DLD1 (cell line): ENCODE data around the gene FZD1.
"Not testable (repeated sequence)": the region's sequence is repeated elsewhere in the genome, so short reads cannot be mapped to it uniquely, and the experiment has no call there.

Experiments
- in situ Hi-C: cut with HindIII; loops from 2 replicates; pipeline ENCODE4 v1.10.0; 2017; ENCODE audit warnings: low sequenced_read_pairs

The FZD1 gene

GRCh38 chr7:91295576-91295975 is 31.3 kb downstream of the FZD1 start:
- in situ Hi-C loops, result no loop called here

- in situ Hi-C loops, result no loop called here
These were observed 33.7 kb downstream of the FZD1 start for GRCh38 chr7:91297939-91298338.

DNA sequence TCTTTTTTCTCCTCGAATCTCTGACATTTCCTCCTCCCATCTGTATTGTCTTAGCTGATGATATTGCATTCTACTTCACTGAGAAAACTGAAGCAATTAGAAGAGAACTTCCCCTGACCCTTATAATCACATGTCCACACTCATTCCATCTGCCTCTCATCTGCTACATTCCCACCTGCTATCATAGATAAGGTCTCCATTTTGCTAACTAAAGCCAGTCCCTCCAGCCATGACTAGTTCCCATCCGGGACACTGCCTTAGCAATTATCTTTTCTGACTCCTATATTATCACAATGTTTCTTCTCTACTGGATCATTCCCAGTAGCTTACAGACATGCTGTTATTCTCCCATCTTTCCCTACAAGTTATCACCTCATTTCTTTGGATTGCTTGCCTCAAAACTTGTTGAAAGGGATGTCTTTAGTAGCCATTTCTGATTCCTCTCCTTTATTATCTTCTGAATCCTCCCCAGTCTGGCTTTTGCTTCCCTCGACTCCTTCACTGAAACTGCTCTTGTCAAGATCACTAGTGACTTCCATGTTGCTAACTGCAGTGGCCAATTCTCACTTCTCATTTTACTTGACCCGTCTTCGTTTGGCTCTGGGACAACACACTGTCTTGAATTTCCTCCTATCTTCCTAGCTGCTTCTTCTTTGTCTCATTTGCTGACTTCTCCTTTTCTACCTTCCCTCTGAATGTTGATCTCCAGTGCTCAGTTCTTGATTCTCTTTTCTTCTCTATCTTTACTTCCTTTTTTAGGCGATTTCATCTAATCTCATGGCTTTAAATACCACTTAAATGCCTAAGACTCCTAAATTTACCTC is 35.9 kb downstream of the FZD1 start:
- in situ Hi-C loops, result no loop called here

DNA sequence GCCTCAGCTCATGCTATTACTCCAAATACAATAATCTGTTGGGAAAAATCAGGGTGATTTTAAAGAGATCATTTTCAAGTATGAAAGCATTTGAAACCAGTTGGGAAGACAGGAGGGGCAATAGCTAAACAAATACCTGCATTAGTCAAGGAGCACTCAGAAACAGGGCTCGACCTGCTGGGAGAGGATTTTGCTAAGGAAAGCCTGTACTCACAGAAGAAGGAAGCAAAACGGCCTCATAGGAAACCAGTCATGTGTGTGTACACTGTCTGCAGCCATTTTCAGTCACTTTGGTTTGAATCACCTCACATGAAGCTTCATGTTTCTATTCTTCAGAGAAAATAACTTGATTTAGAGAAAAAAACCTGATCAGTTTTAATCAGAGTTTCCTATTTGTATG is 38.6 kb downstream of the FZD1 start:
- in situ Hi-C loops, result no loop called here

GRCh38 chr7:91306266-91306665 is 42.0 kb downstream of the FZD1 start:
- in situ Hi-C loops, result no loop called here

DNA sequence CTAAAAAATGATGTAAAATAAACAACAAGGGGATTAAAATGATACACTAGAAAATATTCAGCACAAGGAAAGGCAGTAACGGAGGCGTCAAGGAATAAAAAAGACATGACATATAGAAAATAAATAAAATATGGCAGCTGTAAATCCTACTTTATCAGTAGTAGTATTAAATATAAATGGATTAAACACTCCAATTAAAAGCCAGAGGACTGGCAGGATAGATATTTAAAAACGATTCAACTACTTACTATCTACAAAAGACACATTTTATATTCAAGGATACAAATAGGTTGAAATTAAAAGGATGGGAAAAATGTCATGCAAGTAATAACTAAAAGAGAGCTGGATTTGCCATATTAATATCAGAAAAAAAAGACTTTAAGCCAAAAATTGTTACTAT is 43.2 kb downstream of the FZD1 start:
- in situ Hi-C loops, result no loop called here

DNA sequence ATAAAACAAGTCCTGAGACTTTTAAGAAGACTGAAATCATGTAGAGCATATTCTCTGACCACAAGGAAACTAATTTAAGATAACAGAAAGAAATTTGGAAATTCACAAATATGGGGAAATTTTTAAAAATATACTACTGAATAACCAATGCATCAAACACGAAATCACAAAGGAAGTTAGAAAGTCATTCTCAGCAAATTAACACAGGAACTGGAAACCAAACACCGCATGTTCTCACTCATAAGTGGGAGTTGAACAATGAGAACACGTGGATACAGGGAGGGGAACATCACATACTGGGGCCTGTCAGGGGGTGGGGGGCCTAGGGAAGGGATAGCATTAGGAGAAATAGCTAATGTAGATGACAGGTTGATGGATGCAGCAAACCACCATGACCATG is 44.0 kb downstream of the FZD1 start:
- in situ Hi-C loops, result not testable (repeated sequence)

DNA sequence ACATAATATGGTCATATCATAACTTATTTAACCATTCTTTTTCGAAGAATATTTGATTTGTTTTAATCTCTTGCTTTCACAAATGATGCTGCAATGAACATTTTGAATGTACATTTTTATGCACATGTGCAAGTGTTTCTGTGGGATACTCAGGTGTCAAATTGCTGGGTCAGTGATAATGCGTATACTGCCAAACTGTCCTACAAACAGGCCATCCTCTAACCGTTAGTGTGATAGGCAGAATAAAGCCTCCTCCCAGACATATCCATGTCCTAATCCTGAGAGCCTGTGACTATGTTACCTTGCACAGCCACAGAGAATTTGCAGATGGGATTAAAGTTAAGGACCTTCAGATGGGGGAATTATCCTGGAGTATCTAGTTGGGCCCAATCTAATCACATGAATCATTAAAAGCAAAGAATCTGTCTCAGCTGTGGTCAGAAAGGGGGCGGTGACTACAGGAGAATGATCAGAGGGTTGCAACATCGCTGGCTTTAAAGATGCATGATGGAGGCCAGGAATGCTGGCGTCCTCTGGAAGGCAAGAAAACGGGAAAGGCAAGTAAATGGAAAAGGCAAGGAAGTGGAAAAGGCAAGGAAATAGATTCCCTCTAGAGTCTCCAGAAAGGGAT is 46.7 kb downstream of the FZD1 start:
- in situ Hi-C loops, result no loop called here

- in situ Hi-C loops, result no loop called here
These were observed 47.6 kb downstream of the FZD1 start for GRCh38 chr7:91311839-91312238.

GRCh38 chr7:91313113-91313512 is 48.9 kb downstream of the FZD1 start:
- in situ Hi-C loops, result no loop called here

GRCh38 chr7:91314591-91315323 is 50.5 kb downstream of the FZD1 start:
- in situ Hi-C loops, result no loop called here

DNA sequence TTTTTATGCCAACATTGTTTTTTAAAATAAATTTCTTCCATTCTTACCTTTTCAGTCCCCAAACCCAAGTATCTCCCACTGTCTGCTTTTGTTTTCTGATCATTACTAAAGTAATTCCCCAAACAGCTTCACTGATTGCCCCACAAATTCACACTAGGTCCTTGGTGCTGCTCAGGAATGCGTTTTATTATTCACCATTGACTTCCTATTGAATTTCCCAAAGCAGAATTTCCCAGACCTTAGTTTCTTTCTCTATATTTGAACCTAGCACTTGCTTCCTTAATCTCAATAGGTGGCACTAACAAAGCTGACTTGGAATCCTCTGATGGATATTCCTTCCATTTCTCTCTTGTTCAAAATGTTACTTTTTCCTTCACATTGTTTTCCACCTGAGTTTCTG is 52.2 kb downstream of the FZD1 start:
- in situ Hi-C loops, result no loop called here

DNA sequence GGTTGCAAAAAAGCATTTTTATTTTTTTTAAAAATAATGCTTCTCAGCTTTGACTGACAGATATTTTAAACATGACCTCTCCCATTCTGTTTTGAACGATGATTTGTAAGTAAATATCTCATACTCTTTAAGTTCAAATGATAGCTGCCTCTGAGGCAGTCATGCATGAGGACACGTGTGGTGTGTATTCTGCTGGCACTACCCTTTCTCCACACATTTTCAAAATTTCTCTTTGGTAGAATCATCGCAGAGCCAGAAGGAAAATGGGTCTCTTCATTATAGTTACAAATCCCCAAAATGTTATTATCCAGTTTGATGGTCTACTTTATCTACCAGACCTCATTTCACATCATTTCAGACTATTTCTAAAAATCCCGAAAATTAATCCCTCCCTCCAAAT is 55.1 kb downstream of the FZD1 start:
- in situ Hi-C loops, result no loop called here

DNA sequence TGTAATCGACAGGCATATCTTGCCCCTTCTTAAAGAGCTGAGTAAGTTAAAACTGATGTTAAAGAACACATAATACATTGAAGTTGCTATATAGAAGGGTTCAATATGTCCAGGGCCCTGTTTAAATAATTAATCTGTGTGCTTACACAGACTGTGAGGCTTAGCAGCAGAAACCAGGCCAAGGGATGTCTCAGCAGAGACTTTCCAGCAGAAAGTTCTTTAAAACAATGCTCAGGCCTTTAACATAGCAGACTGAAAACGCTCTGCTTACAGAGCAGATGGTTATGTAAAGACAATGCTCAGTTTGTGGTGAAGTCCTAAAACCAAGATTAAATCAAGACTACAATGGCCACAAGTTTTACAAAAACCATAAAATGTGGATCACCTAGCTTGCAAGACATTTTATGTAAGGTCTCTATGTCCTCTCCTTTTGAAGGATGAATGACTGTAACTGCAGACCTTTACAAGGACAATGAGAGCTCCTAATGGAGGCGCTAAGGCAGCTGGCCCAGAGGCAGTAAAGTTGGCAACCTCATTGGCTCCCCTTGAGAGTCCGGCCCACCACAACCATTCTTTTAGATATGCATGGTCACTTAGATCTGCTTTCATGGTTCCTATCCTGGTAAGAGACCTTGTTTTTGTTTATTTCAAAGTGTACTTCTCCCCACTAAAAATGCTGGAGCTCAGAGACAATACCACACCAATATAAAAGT is 56.3 kb downstream of the FZD1 start:
- in situ Hi-C loops, result no loop called here
